OCI-LY7 (cell line): ENCODE data around the gene CHCHD6. TPM values are rescaled to one million over a fixed set of nuclear protein-coding genes. Genes with fewer than 3 reads are reported as not detected.

Experiments
- BruUV-seq: library from RNA; stranded (reverse); fragments of 400-500 nt; replicated peaks from 2 replicates; lab custom pipeline; 2021; lab: Mats Ljungman, UMichigan
- CTCF ChIA-PET: fragments of 300-600 bp; sonication (Branson Sonifier 250); formaldehyde crosslinking; loops from one replicate; lab custom pipeline; 2022; ENCODE audit warnings: antibody characterized with exemption; ENCODE audit not compliant: unreplicated experiment; lab: Charles Lee
- POLR2A ChIA-PET: fragments of 300-600 bp; sonication (Branson Sonifier 250); formaldehyde crosslinking; loops from one replicate; lab custom pipeline; 2022; ENCODE audit warnings: antibody characterized with exemption; lab: Charles Lee
- DNase-seq: peaks from one replicate; pipeline ENCODE4 v3.0.0-alpha.2; 2015; ENCODE audit warnings: low spot score
- H2AFZ ChIP-seq: fragments of 200-600 bp; sonication (generic), shearing (Covaris generic); 2 replicates; pipeline ENCODE4 v1.6.1; 2014; ENCODE audit warnings: mild to moderate bottlenecking, antibody characterized with exemption, low read length, moderate library complexity
- H3K27ac ChIP-seq: fragments of 200-600 bp; sonication (generic); 2 replicates; pipeline ENCODE4 v1.5.1; 2014; ENCODE audit warnings: mixed run types, low read depth, mild to moderate bottlenecking, moderate library complexity, low read length, inconsistent platforms; ENCODE audit not compliant: poor library complexity, severe bottlenecking
- H3K36me3 ChIP-seq: fragments of 200-600 bp; sonication (generic); 2 replicates; pipeline ENCODE4 v1.6.1; 2014; ENCODE audit warnings: mild to moderate bottlenecking, antibody characterized with exemption, low read length, moderate library complexity, mixed read lengths; ENCODE audit not compliant: insufficient read depth
- H3K4me1 ChIP-seq: fragments of 200-600 bp; sonication (generic); 2 replicates; pipeline ENCODE4 v1.5.1; 2014; ENCODE audit warnings: mild to moderate bottlenecking, low read length; ENCODE audit not compliant: insufficient read depth, poor library complexity, severe bottlenecking
- H3K4me2 ChIP-seq: fragments of 200-600 bp; sonication (generic); 2 replicates; pipeline ENCODE4 v1.6.1; 2014; ENCODE audit warnings: mild to moderate bottlenecking, low read length
- H3K4me3 ChIP-seq: fragments of 200-600 bp; sonication (generic); 2 replicates; pipeline ENCODE4 v1.5.1; 2014; ENCODE audit warnings: mild to moderate bottlenecking, low read depth, low read length; ENCODE audit not compliant: poor library complexity, severe bottlenecking
- H3K79me2 ChIP-seq: fragments of 200-600 bp; sonication (generic); 2 replicates; pipeline ENCODE4 v1.6.1; 2016; ENCODE audit warnings: low read depth, mild to moderate bottlenecking, low read length, moderate library complexity, mixed read lengths; ENCODE audit not compliant: insufficient read depth
- H3K9me2 ChIP-seq: fragments of 200-600 bp; sonication (generic); 2 replicates; pipeline ENCODE4 v1.6.1; 2016; ENCODE audit warnings: mild to moderate bottlenecking, low read length, mixed read lengths; ENCODE audit not compliant: insufficient read depth
- H3K9me3 ChIP-seq: fragments of 200-600 bp; sonication (generic); 2 replicates; pipeline ENCODE4 v1.6.1; 2014; ENCODE audit warnings: mild to moderate bottlenecking, mixed run types, low read length, mixed read lengths
- H4K20me1 ChIP-seq: fragments of 200-600 bp; sonication (generic); 2 replicates; pipeline ENCODE4 v1.6.1; 2014; ENCODE audit warnings: mild to moderate bottlenecking, antibody characterized with exemption, low read length, moderate library complexity, mixed read lengths; ENCODE audit not compliant: insufficient read depth
- EZH2phosphoT487 ChIP-seq: fragments of 200-600 bp; sonication (generic); IDR thresholded peaks from 2 replicates; pipeline ENCODE4 v1.6.1; 2018; ENCODE audit warnings: low read depth, borderline replicate concordance, mild to moderate bottlenecking, mixed run types, antibody characterized with exemption, low read length, moderate library complexity, mixed read lengths
- intact Hi-C: fragments of 100-400 bp; cut with micrococcal nuclease; formaldehyde crosslinking; loops from one replicate; pipeline ENCODE4 v1.10.0; 2022; ENCODE audit not compliant: unreplicated experiment
- total RNA-seq, 2 experiments: library from RNA; depleted of rRNA in 1 of 2; stranded (reverse); fragments of >200 nt in 1 of 2; shearing (Covaris generic) in 1 of 2; gene quantifications; 2 replicates each; pipeline ENCODE4 v1.2.3, GENCODE V29; 2014 to 2022
- TF ChIP-seq, protein P1 (sequence below): fragments of 200-600 bp; sonication (generic); conservative IDR thresholded peaks from 2 replicates; pipeline ENCODE4 v1.5.1; 2014; ENCODE audit warnings: mild to moderate bottlenecking, antibody characterized with exemption, low read length, moderate library complexity, mixed read lengths

CHCHD6 gene
- total RNA-seq, 2 experiments from 2014 or later = 14.7 to 21.2 TPM

GRCh38 chr3:126939733-126940132, 235.7 kb downstream of the CHCHD6 start:
- Histone ChIP-seq H3K79me2 (no peaks in the 10 kb centered on the region), H3K4me3 (no peak overlapping the region), H2AFZ (no peak overlapping the region), H3K4me1 (peaks cover 9% of the 10 kb centered on the region), H4K20me1 (no peaks in the 10 kb centered on the region), H3K4me2 (no peak overlapping the region), H3K27ac (no peak overlapping the region), H3K9me3 (no peaks in the 10 kb centered on the region), H3K36me3 (no peaks in the 10 kb centered on the region), H3K9me2 (no peaks in the 10 kb centered on the region)
- ChIA-PET POLR2A (no interaction called here), CTCF (no interaction called here)
- no peak for DNase-seq
- intact Hi-C loops = no loop called here
- TF ChIP-seq EZH2phosphoT487 = no peak
- TF ChIP-seq, protein P1, sequence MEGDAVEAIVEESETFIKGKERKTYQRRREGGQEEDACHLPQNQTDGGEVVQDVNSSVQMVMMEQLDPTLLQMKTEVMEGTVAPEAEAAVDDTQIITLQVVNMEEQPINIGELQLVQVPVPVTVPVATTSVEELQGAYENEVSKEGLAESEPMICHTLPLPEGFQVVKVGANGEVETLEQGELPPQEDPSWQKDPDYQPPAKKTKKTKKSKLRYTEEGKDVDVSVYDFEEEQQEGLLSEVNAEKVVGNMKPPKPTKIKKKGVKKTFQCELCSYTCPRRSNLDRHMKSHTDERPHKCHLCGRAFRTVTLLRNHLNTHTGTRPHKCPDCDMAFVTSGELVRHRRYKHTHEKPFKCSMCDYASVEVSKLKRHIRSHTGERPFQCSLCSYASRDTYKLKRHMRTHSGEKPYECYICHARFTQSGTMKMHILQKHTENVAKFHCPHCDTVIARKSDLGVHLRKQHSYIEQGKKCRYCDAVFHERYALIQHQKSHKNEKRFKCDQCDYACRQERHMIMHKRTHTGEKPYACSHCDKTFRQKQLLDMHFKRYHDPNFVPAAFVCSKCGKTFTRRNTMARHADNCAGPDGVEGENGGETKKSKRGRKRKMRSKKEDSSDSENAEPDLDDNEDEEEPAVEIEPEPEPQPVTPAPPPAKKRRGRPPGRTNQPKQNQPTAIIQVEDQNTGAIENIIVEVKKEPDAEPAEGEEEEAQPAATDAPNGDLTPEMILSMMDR = no peak
- BruUV-seq = no TSS peak

DNA sequence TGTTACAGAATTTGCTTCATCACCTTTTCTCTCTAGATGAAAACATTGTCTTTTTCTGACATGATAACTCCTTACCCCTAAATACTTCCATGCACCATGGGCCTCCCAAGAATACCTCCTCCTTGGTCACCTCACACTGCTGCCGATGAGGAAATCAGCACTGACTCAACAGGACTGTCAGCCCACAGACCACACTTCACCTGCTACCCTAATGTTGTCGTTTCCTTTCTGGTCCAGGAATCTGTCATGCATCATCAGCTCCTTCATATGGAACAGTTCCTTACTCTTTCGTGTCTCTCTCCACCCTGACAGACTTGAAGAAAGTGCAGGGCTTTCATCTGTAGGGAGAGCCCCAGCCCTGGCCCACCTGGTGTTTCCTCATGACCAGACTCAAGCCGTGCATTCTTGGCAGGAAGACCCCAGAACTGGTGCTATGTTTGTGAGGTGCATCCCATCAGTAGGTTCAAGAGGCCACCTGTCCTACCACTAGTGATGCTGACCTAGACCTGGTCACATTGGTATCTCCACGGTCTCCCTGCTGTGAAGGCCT, 237.8 kb downstream of the CHCHD6 start:
- Histone ChIP-seq H3K36me3 (no peaks in the 10 kb centered on the region), H3K79me2 (no peaks in the 10 kb centered on the region), H3K9me3 (no peaks in the 10 kb centered on the region), H3K4me2 (no peak overlapping the region), H3K9me2 (no peaks in the 10 kb centered on the region), H3K27ac (no peak overlapping the region), H2AFZ (no peak overlapping the region), H3K4me1 (peaks cover 10% of the 10 kb centered on the region), H4K20me1 (no peaks in the 10 kb centered on the region), H3K4me3 (no peak overlapping the region)
- BruUV-seq = no TSS peak
- no peak for TF ChIP-seq EZH2phosphoT487
- TF ChIP-seq, protein P1 = no peak
- ChIA-PET POLR2A (no interaction called here), CTCF (no interaction called here)
- DNase-seq = no peak
- intact Hi-C loops = no loop called here

- Histone ChIP-seq H4K20me1 (no peaks in the 10 kb centered on the region), H3K9me2 (no peaks in the 10 kb centered on the region), H3K9me3 (no peaks in the 10 kb centered on the region), H3K4me3 (no peak overlapping the region), H3K79me2 (no peaks in the 10 kb centered on the region), H3K36me3 (no peaks in the 10 kb centered on the region), H3K4me1 (peaks cover 10% of the 10 kb centered on the region), H3K27ac (no peak overlapping the region), H3K4me2 (peak overlapping the region; percentile 30), H2AFZ (no peak overlapping the region)
- intact Hi-C loops = no loop called here
- no peak for DNase-seq
- CTCF ChIA-PET = no interaction called here
- BruUV-seq = no TSS peak
- TF ChIP-seq, protein P1 = no peak
- TF ChIP-seq EZH2phosphoT487 = no peak
- POLR2A ChIA-PET = interaction anchor here (0.7 to 1.0 kb wide), 2 partner anchors 9 to 185 kb away, joined by 3 read pairs; no protein-coding TSS in a partner anchor
These were observed 240.3 kb downstream of the CHCHD6 start for GRCh38 chr3:126944089-126944965.
